Large intestine (tissue), 3 donors: ENCODE results near the gene SHKBP1. TPM values are rescaled to one million over a fixed set of nuclear protein-coding genes. Genes with fewer than 3 reads are reported as not detected.
"Not testable (repeated sequence)": the region's sequence is repeated elsewhere in the genome, so short reads cannot be mapped to it uniquely, and the experiment has no call there.

Experiments
- DNase-seq, 2 donors: peaks; one replicate each; pipeline versions ENCODE4 v3.0.0 to v3.0.0-alpha.2; 2013
- H3K27ac ChIP-seq: one replicate; pipeline ENCODE4 v1.5.1; 2013; ENCODE audit warnings: low read length
- H3K27me3 ChIP-seq: 2 replicates; pipeline ENCODE4 v1.6.1; 2013; ENCODE audit warnings: low read length; ENCODE audit not compliant: control insufficient read depth, insufficient read depth
- H3K36me3 ChIP-seq: 2 replicates; pipeline ENCODE4 v1.6.1; 2013; ENCODE audit warnings: low read length; ENCODE audit not compliant: control insufficient read depth, insufficient read depth
- H3K4me1 ChIP-seq: one replicate; pipeline ENCODE4 v1.6.1; 2013; ENCODE audit warnings: low read length; ENCODE audit not compliant: control insufficient read depth, insufficient read depth
- H3K4me3 ChIP-seq: one replicate; pipeline ENCODE4 v1.5.1; 2013; ENCODE audit warnings: low read length
- H3K9me3 ChIP-seq: one replicate; pipeline ENCODE4 v1.6.1; 2013; ENCODE audit warnings: mild to moderate bottlenecking, low read depth, low read length, moderate library complexity; ENCODE audit not compliant: control insufficient read depth
- WGBS: methylation state at CpG from one replicate; pipeline ENCODE4 v1.1.5; 2013; ENCODE audit warnings: low lambda C conversion rate; ENCODE audit not compliant: insufficient coverage; 5-methylcytosine and 5-hydroxymethylcytosine counted together
- polyA plus RNA-seq: library from polyadenylated mRNA; unstranded; fragments of 120-200 nt; gene quantifications from one replicate; pipeline ENCODE4 v1.2.1, GENCODE V29; 2013

The SHKBP1 gene
- polyA plus RNA-seq, 1 donor: 27.8 TPM

GRCh38 chr19:40553885-40554857 is 22.5 kb upstream of the SHKBP1 start:
- no peak overlapping the region for H3K27ac ChIP-seq
- H3K27me3 ChIP-seq: peaks cover 32% of the 10 kb centered on the region
- H3K36me3 ChIP-seq: no peaks in the 10 kb centered on the region
- no peaks in the 10 kb centered on the region for H3K9me3 ChIP-seq
- no peak overlapping the region for H3K4me3 ChIP-seq
- 41% methylated on average over 3 of the region's 69 CpGs for WGBS
- peak in 1 of 2 donors; percentile 65 for DNase-seq
- peaks cover 2% of the 10 kb centered on the region for H3K4me1 ChIP-seq

GRCh38 chr19:40555978-40556689 is 20.5 kb upstream of the SHKBP1 start:
- WGBS: 71% methylated on average over 1 of the region's 17 CpGs
- peaks cover 38% of the 10 kb centered on the region for H3K27me3 ChIP-seq
- DNase-seq: no peak

GRCh38 chr19:40556953-40557530 is 19.6 kb upstream of the SHKBP1 start:
- no peak for DNase-seq
- WGBS: 83% methylated on average over 2 of the region's 24 CpGs
- Histone ChIP-seq H3K4me3 (no peak overlapping the region), H3K9me3 (no peaks in the 10 kb centered on the region), H3K27ac (no peak overlapping the region), H3K4me1 (no peaks in the 10 kb centered on the region), H3K36me3 (no peaks in the 10 kb centered on the region), H3K27me3 (peaks cover 40% of the 10 kb centered on the region)

More at GRCh38 chr19:40555978-40556689, 20.5 kb upstream of the SHKBP1 start:
- no peak overlapping the region for H3K27ac ChIP-seq
- no peaks in the 10 kb centered on the region for H3K4me1 ChIP-seq
- no peaks in the 10 kb centered on the region for H3K36me3 ChIP-seq
- no peaks in the 10 kb centered on the region for H3K9me3 ChIP-seq
- H3K4me3 ChIP-seq: no peak overlapping the region

- WGBS: 87% methylated on average over 2 of the region's 3 CpGs
- no peaks in the 10 kb centered on the region for H3K4me1 ChIP-seq
- DNase-seq: no peak
- H3K36me3 ChIP-seq: no peaks in the 10 kb centered on the region
- no peak overlapping the region for H3K27ac ChIP-seq
- no peaks in the 10 kb centered on the region for H3K9me3 ChIP-seq
- H3K4me3 ChIP-seq: no peak overlapping the region
- H3K27me3 ChIP-seq: peaks cover 37% of the 10 kb centered on the region
Measured at GRCh38 chr19:40559394-40559793, 17.3 kb upstream of the SHKBP1 start.

GRCh38 chr19:40560092-40560507 is 16.6 kb upstream of the SHKBP1 start:
- no peak for DNase-seq
- H3K36me3 ChIP-seq: no peaks in the 10 kb centered on the region
- H3K27ac ChIP-seq: no peak overlapping the region
- peaks cover 34% of the 10 kb centered on the region for H3K27me3 ChIP-seq
- no peaks in the 10 kb centered on the region for H3K4me1 ChIP-seq
- WGBS: no CpG with 5 or more reads among the region's 20 CpGs
- no peak overlapping the region for H3K4me3 ChIP-seq
- no peaks in the 10 kb centered on the region for H3K9me3 ChIP-seq

GRCh38 chr19:40561947-40562346 is 14.7 kb upstream of the SHKBP1 start:
- DNase-seq: no peak
- H3K27me3 ChIP-seq: peaks cover 43% of the 10 kb centered on the region
- H3K9me3 ChIP-seq: no peaks in the 10 kb centered on the region
- no CpG with 5 or more reads among the region's 4 CpGs for WGBS
- no peak overlapping the region for H3K4me3 ChIP-seq
- H3K36me3 ChIP-seq: no peaks in the 10 kb centered on the region
- no peaks in the 10 kb centered on the region for H3K4me1 ChIP-seq
- no peak overlapping the region for H3K27ac ChIP-seq

- H3K27me3 ChIP-seq: peaks cover 66% of the 10 kb centered on the region
- not testable (repeated sequence) for H3K4me3 ChIP-seq
- WGBS: no CpG with 5 or more reads among the region's 1 CpG
Measured at GRCh38 chr19:40564535-40564934, 12.1 kb upstream of the SHKBP1 start.

GRCh38 chr19:40565355-40565754 is 11.3 kb upstream of the SHKBP1 start:
- Histone ChIP-seq H3K9me3 (peaks cover 7% of the 10 kb centered on the region), H3K36me3 (no peaks in the 10 kb centered on the region), H3K27me3 (peaks cover 61% of the 10 kb centered on the region), H3K4me3 (no peak overlapping the region), H3K4me1 (peaks cover 6% of the 10 kb centered on the region), H3K27ac (no peak overlapping the region)
- no peak for DNase-seq
- no CpG with 5 or more reads among the region's 7 CpGs for WGBS

More at GRCh38 chr19:40564535-40564934, 12.1 kb upstream of the SHKBP1 start:
- not testable (repeated sequence) for H3K9me3 ChIP-seq, H3K4me1 ChIP-seq, DNase-seq, H3K27ac ChIP-seq, H3K36me3 ChIP-seq

- H3K36me3 ChIP-seq: no peaks in the 10 kb centered on the region
- H3K27me3 ChIP-seq: peaks cover 59% of the 10 kb centered on the region
- peaks cover 6% of the 10 kb centered on the region for H3K4me1 ChIP-seq
- no peak for DNase-seq
- no CpG with 5 or more reads among the region's 14 CpGs for WGBS
- H3K4me3 ChIP-seq: no peak overlapping the region
- H3K9me3 ChIP-seq: peaks cover 7% of the 10 kb centered on the region
- H3K27ac ChIP-seq: no peak overlapping the region
Measured at GRCh38 chr19:40565910-40566495, 10.7 kb upstream of the SHKBP1 start.
